Progenitor cell of endocrine pancreas (in vitro differentiated cells): Measurements from ENCODE around the gene PCDHGA11. TPM values are rescaled to one million over a fixed set of nuclear protein-coding genes. Genes with fewer than 3 reads are reported as not detected.
"Not testable (repeated sequence)": the region's sequence is repeated elsewhere in the genome, so short reads cannot be mapped to it uniquely, and the experiment has no call there.

Experiments used
- DNase-seq: peaks from one replicate; pipeline ENCODE4 v3.0.0; 2021; ENCODE audit warnings: low spot score; ENCODE audit not compliant: unreplicated experiment
- H3K27ac Mint-ChIP-seq: 2 replicates; pipeline ENCODE4 v1.8.0; 2021; ENCODE audit warnings: mild to moderate bottlenecking, moderate library complexity, mixed read lengths
- H3K27me3 Mint-ChIP-seq: 2 replicates; pipeline ENCODE4 v1.8.0; 2021; ENCODE audit warnings: mixed read lengths
- H3K36me3 Mint-ChIP-seq: 2 replicates; pipeline ENCODE4 v1.8.0; 2022; ENCODE audit warnings: mixed read lengths; ENCODE audit not compliant: insufficient read depth
- H3K4me1 Mint-ChIP-seq: 2 replicates; pipeline ENCODE4 v1.8.0; 2021; ENCODE audit warnings: low read depth, mixed read lengths
- H3K4me3 Mint-ChIP-seq: 2 replicates; pipeline ENCODE4 v1.8.0; 2021; ENCODE audit warnings: low read depth, mild to moderate bottlenecking, moderate library complexity, mixed read lengths
- H3K9me3 Mint-ChIP-seq: 2 replicates; pipeline ENCODE4 v1.8.0; 2021; ENCODE audit warnings: low read depth, mixed read lengths
- CTCF ChIP-seq: fragments of 200-600 bp; sonication (generic); IDR thresholded peaks from one replicate; pipeline ENCODE4 v1.5.0; 2021; ENCODE audit warnings: antibody characterized with exemption, mild to moderate bottlenecking; ENCODE audit not compliant: unreplicated experiment
- total RNA-seq: library from RNA; stranded (reverse); gene quantifications from 2 replicates; pipeline ENCODE4 v1.2.1, GENCODE V29; 2021

PCDHGA11 gene
- total RNA-seq, 1 donor from 2014 or later, result 3.1 TPM

DNA sequence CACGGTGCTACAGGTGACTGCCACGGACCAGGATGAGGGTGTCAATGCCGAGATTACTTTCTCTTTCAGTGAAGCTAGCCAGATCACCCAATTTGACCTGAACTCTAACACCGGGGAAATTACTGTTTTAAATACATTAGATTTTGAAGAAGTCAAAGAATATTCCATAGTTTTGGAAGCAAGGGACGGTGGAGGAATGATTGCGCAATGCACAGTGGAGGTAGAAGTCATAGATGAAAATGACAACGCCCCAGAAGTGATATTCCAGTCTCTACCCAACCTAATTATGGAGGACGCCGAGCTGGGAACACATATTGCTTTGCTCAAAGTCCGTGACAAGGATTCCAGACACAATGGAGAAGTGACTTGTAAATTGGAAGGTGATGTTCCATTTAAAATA, 32.2 kb upstream of the PCDHGA11 start:
- Mint-ChIP-seq H3K36me3 (peaks cover 39% of the 10 kb centered on the region), H3K4me3 (peak overlapping the region; percentile 11), H3K9me3 (peaks cover 58% of the 10 kb centered on the region), H3K27me3 (no peaks in the 10 kb centered on the region), H3K4me1 (no peaks in the 10 kb centered on the region), H3K27ac (peak overlapping the region; percentile 16)
- no peak for DNase-seq
- TF ChIP-seq CTCF, result no peak

- DNase-seq, result no peak
- Mint-ChIP-seq H3K4me1 (no peaks in the 10 kb centered on the region), H3K27ac (no peak overlapping the region), H3K36me3 (peaks cover 44% of the 10 kb centered on the region), H3K4me3 (no peak overlapping the region), H3K27me3 (no peaks in the 10 kb centered on the region), H3K9me3 (peaks cover 57% of the 10 kb centered on the region)
- no peak for TF ChIP-seq CTCF
These were observed 31.5 kb upstream of the PCDHGA11 start for GRCh38 chr5:141389153-141390042.

GRCh38 chr5:141392429-141393198, 28.2 kb upstream of the PCDHGA11 start, which contains the start of gene PCDHGA8:
Gene PCDHGA8 (plus strand): TSS chr5:141392633. CDS start chr5:141392814, 181 bp downstream.
- no peaks in the 10 kb centered on the region for H3K27me3 Mint-ChIP-seq
- H3K9me3 Mint-ChIP-seq, result peaks cover 52% of the 10 kb centered on the region
- no peak for DNase-seq
- TF ChIP-seq CTCF, result no peak
- no peaks in the 10 kb centered on the region for H3K4me1 Mint-ChIP-seq
- peaks cover 51% of the 10 kb centered on the region for H3K36me3 Mint-ChIP-seq
- H3K27ac Mint-ChIP-seq, result peak within 1 kb of the TSS; percentile 33
- H3K4me3 Mint-ChIP-seq, result no peak within 1 kb of the TSS

- peaks cover 52% of the 10 kb centered on the region for H3K9me3 Mint-ChIP-seq
These were observed 27.6 kb upstream of the PCDHGA11 start for GRCh38 chr5:141393267-141393666.

GRCh38 chr5:141394401-141395187, 26.3 kb upstream of the PCDHGA11 start:
- H3K27ac Mint-ChIP-seq, result peak overlapping the region; percentile 41
- peaks cover 52% of the 10 kb centered on the region for H3K36me3 Mint-ChIP-seq
- DNase-seq, H3K4me1 Mint-ChIP-seq, H3K4me3 Mint-ChIP-seq, H3K27me3 Mint-ChIP-seq: not testable (repeated sequence)
- H3K9me3 Mint-ChIP-seq, result peaks cover 50% of the 10 kb centered on the region

More at GRCh38 chr5:141393267-141393666, 27.6 kb upstream of the PCDHGA11 start:
- Mint-ChIP-seq H3K36me3 (peaks cover 50% of the 10 kb centered on the region), H3K27me3 (no peaks in the 10 kb centered on the region), H3K4me3 (no peak overlapping the region), H3K27ac (peak overlapping the region; percentile 33), H3K4me1 (no peaks in the 10 kb centered on the region)
- no peak for DNase-seq
- no peak for TF ChIP-seq CTCF

DNA sequence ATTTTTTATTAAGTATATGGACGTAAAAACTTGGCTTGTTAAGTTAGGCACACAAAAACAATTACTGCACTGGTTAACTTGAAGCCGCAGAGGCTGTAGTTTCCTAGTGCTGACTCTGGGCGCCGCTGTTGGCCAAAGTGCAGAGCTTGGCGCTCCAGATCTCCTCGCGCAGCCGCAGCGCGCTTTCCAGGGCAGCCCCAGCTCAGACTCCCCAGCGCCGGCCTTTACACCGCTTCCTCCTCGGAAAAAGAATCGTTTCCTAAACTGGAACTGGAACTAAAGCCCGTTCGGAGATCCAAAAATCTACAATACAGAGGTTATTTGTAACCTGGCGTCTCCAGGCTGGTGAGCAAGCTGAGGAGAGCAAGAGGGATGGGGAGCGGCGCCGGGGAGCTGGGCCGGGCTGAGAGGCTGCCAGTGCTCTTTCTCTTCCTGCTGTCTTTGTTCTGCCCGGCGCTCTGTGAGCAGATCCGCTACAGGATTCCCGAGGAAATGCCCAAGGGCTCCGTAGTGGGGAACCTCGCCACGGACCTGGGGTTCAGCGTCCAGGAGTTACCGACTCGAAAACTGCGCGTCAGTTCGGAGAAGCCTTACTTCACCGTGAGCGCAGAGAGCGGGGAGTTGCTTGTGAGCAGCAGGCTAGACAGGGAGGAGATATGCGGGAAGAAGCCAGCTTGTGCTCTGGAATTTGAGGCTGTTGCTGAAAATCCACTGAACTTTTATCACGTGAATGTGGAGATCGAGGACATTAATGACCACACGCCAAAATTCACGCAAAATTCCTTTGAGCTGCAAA, 22.9 kb upstream of the PCDHGA11 start, which contains the start of gene PCDHGB5:
TSS of gene PCDHGB5 (plus strand) at position 192 of the 796 bp plus-strand sequence. CDS start at position 373, 181 bp downstream.
- Mint-ChIP-seq H3K36me3 (peaks cover 43% of the 10 kb centered on the region), H3K9me3 (peaks cover 45% of the 10 kb centered on the region)
- H3K4me1 Mint-ChIP-seq, H3K4me3 Mint-ChIP-seq, DNase-seq, H3K27me3 Mint-ChIP-seq, H3K27ac Mint-ChIP-seq: not testable (repeated sequence)
